ENCODE data around the gene TAPT1. TPM values are rescaled to one million over a fixed set of nuclear protein-coding genes. Genes with fewer than 3 reads are reported as not detected.

The TAPT1 gene
- total and polyA plus RNA-seq, 2 donors (not counting 1 experiment from before 2014, with no cell fraction given) = 58.4 to 76.0 TPM

GRCh38 chr4:16250661-16251365 is 24.5 kb upstream of the TAPT1 start:
- Histone ChIP-seq H3K79me2 (ENCODE audit: control insufficient read depth, insufficient read depth, low read length) (peaks cover 3% of the 10 kb centered on the region), H3K9ac (ENCODE audit: low read length) (no peak overlapping the region), H2AFZ (ENCODE audit: insufficient read depth, low read depth, low read length, poor library complexity, severe bottlenecking) (no peak overlapping the region), H3K27ac (ENCODE audit: low read length in 2 of 2) (no peak overlapping the region), H3K4me1 (ENCODE audit: control insufficient read depth in 2 of 2, insufficient read depth in 2 of 2, low read length in 2 of 2) (no peaks in the 10 kb centered on the region), H3K4me3 (ENCODE audit: control extremely low read depth in 1 of 5, extremely low read depth in 1 of 5, insufficient read depth in 1 of 5, low read depth in 2 of 5, low read length in 4 of 5) (no peak overlapping the region), H3K27me3 (replicated peaks in 1 of 4; ENCODE audit: control extremely low read depth in 1 of 4, control insufficient read depth in 3 of 4, insufficient read depth in 4 of 4, low read length in 3 of 4) (no peaks in the 10 kb centered on the region), H4K20me1 (ENCODE audit: control insufficient read depth, insufficient read depth, low read length, poor library complexity, severe bottlenecking) (no peaks in the 10 kb centered on the region), H3K4me2 (replicated peaks; ENCODE audit: low read depth, low read length, poor library complexity, severe bottlenecking) (no peak overlapping the region), H3K9me3 (ENCODE audit: control extremely low read depth in 1 of 3, control insufficient read depth in 2 of 3, insufficient read depth in 1 of 3, low read length in 2 of 3) (no peaks in the 10 kb centered on the region), H3K36me3 (replicated peaks in 1 of 2; ENCODE audit: control extremely low read depth in 1 of 2, control insufficient read depth in 1 of 2, extremely low read depth in 1 of 2, insufficient read depth in 2 of 2, low read length in 1 of 2) (peaks cover under 1 to 24% of the 10 kb centered on the region in 2 experiments)
- intact Hi-C loops (cut with micrococcal nuclease) = no loop called here
- CTCF ChIA-PET = interaction anchor here (1.2 kb wide), 1 partner anchor 45 kb away, joined by 3 read pairs; no protein-coding TSS in a partner anchor
- TF ChIP-seq CTCF (IDR thresholded peaks at IDR 0.05) (no peak), EZH2 (IDR thresholded peaks at IDR 0.05; ENCODE audit: borderline replicate concordance, insufficient read depth, low read depth, low read length, poor library complexity, severe bottlenecking) (no peak)
- POLR2A ChIA-PET = no interaction called here
- no peak for ATAC-seq (ENCODE audit: low read depth)
- no peak overlapping the region for H3K27ac Mint-ChIP-seq
- WGBS (ENCODE audit: insufficient coverage) = 100% methylated on average over 3 of the region's 6 CpGs
- DNase-seq = no peak
- H3K9me3 Mint-ChIP-seq (ENCODE audit: insufficient read depth) = no peaks in the 10 kb centered on the region
- H3K4me3 Mint-ChIP-seq = no peak overlapping the region
- no peaks in the 10 kb centered on the region for H3K4me1 Mint-ChIP-seq
- H3K27me3 Mint-ChIP-seq = no peaks in the 10 kb centered on the region

- Mint-ChIP-seq H3K4me1 (no peaks in the 10 kb centered on the region), H3K27ac (no peak overlapping the region), H3K4me3 (no peak overlapping the region), H3K27me3 (no peaks in the 10 kb centered on the region), H3K9me3 (ENCODE audit: insufficient read depth) (no peaks in the 10 kb centered on the region)
- ChIA-PET POLR2A (no interaction called here), CTCF (no interaction called here)
- no peak for TF ChIP-seq CTCF (IDR thresholded peaks at IDR 0.05)
- no peak for TF ChIP-seq EZH2 (IDR thresholded peaks at IDR 0.05; ENCODE audit: borderline replicate concordance, insufficient read depth, low read depth, low read length, poor library complexity, severe bottlenecking)
- DNase-seq = no peak
- Histone ChIP-seq H4K20me1 (ENCODE audit: control insufficient read depth, insufficient read depth, low read length, poor library complexity, severe bottlenecking) (no peaks in the 10 kb centered on the region), H3K79me2 (ENCODE audit: control insufficient read depth, insufficient read depth, low read length) (peaks cover 3% of the 10 kb centered on the region), H3K27me3 (replicated peaks in 1 of 4; ENCODE audit: control extremely low read depth in 1 of 4, control insufficient read depth in 3 of 4, insufficient read depth in 4 of 4, low read length in 3 of 4) (no peaks in the 10 kb centered on the region), H3K4me3 (ENCODE audit: control extremely low read depth in 1 of 5, extremely low read depth in 1 of 5, insufficient read depth in 1 of 5, low read depth in 2 of 5, low read length in 4 of 5) (no peak overlapping the region), H3K27ac (ENCODE audit: low read length in 2 of 2) (no peak overlapping the region), H3K9ac (ENCODE audit: low read length) (no peak overlapping the region), H2AFZ (ENCODE audit: insufficient read depth, low read depth, low read length, poor library complexity, severe bottlenecking) (no peak overlapping the region), H3K4me2 (replicated peaks; ENCODE audit: low read depth, low read length, poor library complexity, severe bottlenecking) (no peak overlapping the region), H3K4me1 (ENCODE audit: control insufficient read depth in 2 of 2, insufficient read depth in 2 of 2, low read length in 2 of 2) (no peaks in the 10 kb centered on the region), H3K36me3 (replicated peaks in 1 of 2; ENCODE audit: control extremely low read depth in 1 of 2, control insufficient read depth in 1 of 2, extremely low read depth in 1 of 2, insufficient read depth in 2 of 2, low read length in 1 of 2) (peaks cover 1 to 29% of the 10 kb centered on the region in 2 experiments), H3K9me3 (ENCODE audit: control extremely low read depth in 1 of 3, control insufficient read depth in 2 of 3, insufficient read depth in 1 of 3, low read length in 2 of 3) (no peaks in the 10 kb centered on the region)
- ATAC-seq (ENCODE audit: low read depth) = no peak
- WGBS (ENCODE audit: insufficient coverage) = 100% methylated on average over 1 of the region's 2 CpGs
- intact Hi-C loops (cut with micrococcal nuclease) = no loop called here
These were observed 22.3 kb upstream of the TAPT1 start for GRCh38 chr4:16248605-16249004.

Measured in B cell (primary cell).